Amniotic epithelial cell (primary cell): ENCODE results near the gene MON2.
A peak's percentile ranks its signal among the peaks of the same experiment; 100 is the strongest.
"Not testable (repeated sequence)": the region's sequence is repeated elsewhere in the genome, so short reads cannot be mapped to it uniquely, and the experiment has no call there.

ENCODE experiments used
- DNase-seq: peaks from one replicate; pipeline ENCODE4 v3.0.0-alpha.2; 2010; ENCODE audit warnings: low read depth

The MON2 gene

DNA sequence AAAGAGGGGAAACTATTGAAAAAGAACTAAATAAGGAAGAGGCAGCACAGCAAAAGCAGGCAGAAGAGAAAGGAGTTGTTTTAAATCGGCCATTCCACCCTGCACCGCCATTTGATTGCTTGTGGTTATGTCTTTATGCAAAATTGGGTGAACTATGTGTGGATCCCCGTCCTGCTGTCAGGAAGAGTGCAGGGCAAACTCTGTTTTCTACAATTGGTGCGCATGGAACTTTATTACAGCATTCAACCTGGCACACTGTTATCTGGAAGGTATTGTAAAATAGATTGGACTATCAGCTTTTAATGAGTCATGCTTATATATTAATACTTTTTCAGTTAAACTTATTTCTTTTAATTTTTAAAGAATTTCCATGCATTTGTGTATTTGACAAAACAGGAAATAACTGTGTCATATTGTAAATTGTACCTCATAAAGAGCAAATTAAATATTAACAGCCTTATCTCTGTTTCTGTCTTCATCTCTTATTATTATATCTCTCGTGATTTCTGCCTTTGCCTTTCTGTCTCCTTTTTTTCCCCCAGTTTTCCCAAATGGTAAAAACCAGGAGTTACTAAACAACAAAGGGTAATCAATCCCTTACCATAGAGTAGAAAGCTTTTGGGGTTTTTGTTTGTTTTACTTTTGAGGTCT, 86.4 kb downstream of the MON2 start:
- no peak for DNase-seq

DNA sequence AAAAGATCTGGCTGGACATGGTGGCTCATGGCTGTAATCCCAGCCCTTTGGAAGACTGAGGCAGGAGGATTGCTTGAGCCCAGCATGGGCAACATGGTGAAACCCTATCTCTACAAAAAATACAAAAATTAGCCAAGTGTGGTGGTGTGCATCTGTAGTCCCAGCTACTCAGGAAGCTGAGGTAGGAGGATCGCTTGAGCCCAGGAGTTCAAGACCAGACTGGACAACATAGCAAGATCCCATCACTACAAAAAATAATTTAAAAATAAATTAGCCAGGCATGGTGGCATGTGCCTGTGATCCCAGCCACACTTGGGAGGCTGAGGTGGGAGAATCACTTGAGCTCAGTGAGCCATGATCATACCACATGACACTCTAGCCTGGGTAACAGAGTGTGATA, 92.7 kb downstream of the MON2 start:
- not testable (repeated sequence) for DNase-seq

DNA sequence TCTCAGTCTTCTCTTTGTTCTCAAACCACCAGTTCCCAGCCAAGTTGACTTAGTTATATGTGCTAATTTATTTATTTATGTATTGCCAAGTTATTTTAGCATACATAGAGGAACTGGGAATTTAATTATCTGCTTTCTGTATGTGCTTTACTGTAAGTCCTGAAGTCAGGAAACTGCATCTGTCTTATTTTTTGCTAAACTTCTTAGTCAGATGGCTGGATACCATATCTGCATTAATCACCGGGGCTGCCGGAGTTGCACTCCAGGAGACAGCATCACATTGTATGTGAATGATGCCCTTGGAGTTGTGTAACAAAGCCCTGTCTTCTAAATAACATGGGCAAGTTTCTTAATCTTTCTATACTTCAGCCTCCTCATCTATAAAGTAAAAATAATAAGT, 96.2 kb downstream of the MON2 start:
- DNase-seq, result peak; percentile 92

- no peak for DNase-seq
Measured at GRCh38 chr12:62575036-62575435, 108.4 kb downstream of the MON2 start.

DNA sequence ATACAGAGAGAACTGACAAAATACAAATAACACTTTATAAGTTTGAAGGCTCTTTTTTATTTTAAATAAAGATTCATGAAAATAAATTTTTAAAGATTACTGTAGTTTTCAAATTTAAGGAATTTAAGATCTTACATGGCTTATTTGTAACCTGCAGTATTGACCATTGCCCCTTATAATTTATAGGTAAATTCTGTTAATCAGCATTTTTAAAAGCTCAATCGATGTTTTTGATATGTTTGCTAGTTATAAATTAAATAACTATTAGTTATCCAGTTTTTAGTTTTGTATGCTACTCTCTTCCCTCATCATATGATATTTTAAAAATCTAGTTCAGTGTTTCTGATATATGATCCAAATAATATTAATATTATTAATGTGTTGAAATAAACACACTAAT, 109.9 kb downstream of the MON2 start:
- DNase-seq, result no peak

DNA sequence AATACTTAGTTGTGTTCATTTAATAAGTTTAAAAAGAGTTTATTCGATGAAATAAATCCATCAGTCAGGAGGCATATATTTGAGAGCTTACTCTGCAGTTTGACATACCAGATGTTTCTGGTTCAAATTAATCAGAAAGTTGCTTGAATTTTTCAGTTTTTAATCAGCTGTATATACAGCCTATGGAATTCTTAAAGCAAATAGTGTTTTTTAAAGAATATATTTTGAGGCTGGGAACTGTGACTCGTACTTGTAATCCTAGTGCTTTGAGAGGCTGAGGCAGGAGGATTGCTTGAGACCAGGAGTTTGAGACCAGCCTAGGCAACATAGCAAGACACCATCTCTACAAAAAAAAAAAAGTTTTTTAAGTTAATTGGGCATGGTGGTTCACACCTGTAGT, 112.1 kb downstream of the MON2 start:
- DNase-seq, result no peak

- peak; percentile 62 for DNase-seq
Measured at GRCh38 chr12:62581288-62582064, 114.8 kb downstream of the MON2 start.

GRCh38 chr12:62582065-62582366, 115.4 kb downstream of the MON2 start:
- no peak for DNase-seq

- no peak for DNase-seq
Measured at GRCh38 chr12:62584619-62585018, 118.0 kb downstream of the MON2 start.

- no peak for DNase-seq
Measured at GRCh38 chr12:62586850-62587249, 120.2 kb downstream of the MON2 start.

- DNase-seq, result peak; percentile 34
Measured at GRCh38 chr12:62588916-62589315, 122.3 kb downstream of the MON2 start.

DNA sequence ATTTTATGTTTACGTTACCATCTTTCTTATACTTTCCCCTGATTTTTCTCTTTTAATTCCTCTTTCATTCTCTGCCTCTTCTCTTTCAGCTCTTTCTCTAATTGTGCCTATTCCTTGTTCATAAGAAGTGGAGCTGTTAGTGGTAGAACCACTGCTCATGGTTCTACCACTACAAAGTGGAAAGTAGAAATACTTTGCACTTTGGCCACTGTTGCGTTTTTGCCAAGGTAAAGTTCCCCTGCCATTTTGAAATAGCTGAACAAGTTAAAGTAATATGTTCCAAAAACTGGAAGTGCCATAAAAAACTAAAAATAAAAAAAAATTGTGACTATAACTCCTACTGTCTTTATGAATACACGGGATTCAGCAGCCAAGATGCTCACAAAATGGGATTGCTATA, 130.6 kb downstream of the MON2 start:
- DNase-seq, result no peak

DNA sequence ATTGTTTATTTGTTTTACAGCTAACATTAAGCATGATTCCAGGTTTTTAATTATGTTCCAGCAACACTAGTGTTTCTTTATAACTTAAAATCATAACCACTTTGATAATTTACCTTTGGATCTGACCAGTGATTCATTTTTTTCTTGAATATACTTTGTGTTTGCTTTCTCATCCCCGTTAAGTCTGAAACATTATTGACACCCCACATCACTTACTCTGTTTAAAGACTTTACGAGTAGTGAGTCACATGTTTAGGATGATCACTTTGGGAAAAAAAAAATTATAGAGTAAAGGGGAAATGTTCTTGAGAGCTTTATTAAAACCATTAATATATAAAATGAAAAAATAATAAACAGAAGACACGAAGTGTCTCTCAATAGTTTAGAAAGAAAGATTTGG, 132.2 kb downstream of the MON2 start:
- DNase-seq, result no peak

DNA sequence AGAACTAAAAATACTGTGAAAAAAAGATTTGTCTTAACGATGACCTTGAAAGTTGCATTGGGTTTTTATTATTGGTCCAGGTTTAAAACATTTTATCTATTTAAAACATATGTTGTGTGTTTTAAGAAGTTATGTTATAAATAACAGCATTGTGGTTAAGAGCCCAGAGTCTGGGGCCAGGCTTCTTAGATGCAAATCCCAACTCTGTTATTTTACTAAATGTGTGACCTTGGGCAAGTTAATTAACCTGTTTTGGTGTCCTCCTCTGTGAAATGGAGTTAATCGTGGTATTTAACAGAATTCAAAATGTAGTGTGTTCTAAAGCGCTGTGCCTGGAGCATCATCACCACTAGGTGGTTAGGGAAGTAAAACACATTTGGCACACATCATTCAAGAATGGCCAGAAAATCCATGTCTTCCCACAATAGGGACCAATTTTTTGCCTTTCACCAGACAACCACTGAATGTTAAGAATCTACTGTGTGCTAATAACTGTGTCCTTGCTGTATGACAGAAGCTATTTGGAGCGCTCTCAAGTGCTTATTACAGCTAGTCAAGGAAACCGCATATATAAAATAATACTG, 133.3 kb downstream of the MON2 start:
- no peak for DNase-seq

GRCh38 chr12:62601765-62602164, 135.1 kb downstream of the MON2 start:
- DNase-seq, result no peak

- DNase-seq, result peak; percentile 86
Measured at GRCh38 chr12:62602255-62603060, 135.8 kb downstream of the MON2 start.

DNA sequence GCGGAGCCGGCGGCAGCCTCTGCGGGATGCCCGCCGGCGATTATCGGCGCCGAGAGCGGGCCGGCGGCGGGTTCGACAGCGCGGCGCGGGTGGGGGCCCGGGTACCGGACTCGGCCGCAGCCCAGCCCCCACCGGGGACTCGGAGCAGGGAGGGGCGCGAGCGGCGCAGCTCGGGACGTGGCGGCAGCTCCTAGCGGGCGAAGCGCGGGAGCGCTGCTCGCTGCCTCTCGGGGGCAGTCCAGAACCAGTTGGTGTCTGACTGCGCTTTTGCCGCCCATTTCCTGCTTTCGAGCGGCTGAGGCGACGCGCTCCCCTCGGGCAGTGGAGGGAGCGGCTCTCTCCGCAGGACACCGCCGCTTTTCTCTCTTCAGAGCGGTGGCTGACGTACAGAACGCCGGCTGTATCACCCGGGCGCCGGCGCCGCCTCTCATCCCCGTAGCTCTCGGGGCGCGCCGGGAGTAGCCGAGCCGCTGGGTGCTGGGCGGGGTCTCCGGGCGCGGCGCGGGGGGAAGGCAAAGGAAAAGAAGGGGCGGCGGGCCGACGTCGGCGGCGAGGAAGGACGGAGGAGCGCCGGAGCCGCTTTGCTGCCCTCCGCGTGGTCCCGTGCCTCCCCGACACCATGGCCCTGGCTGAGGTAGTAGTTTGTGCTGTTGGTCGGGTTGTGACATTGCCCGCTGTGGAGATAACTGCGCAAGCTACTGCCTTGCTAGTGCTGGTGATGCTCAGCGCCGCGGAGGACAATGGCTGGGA, 136.6 kb downstream of the MON2 start:
- peak; percentile 83 for DNase-seq

DNA sequence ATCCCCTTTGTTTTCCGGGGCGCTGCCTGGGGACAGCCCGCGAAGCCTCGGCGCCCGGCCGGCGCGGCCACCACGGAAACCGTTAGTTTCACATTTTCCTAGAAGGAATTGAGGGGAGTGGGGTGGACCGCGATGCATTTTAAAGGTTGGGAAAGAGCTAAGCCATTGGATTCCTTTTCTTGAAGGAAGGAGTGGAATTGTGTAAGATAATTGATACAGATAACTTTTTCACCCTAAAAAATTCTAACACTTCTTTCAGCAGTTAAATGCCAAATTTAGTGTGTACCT, 137.1 kb downstream of the MON2 start:
- DNase-seq, result no peak

- DNase-seq, result no peak
Measured at GRCh38 chr12:62604373-62604772, 137.7 kb downstream of the MON2 start.

GRCh38 chr12:62604871-62605270, 138.2 kb downstream of the MON2 start:
- peak; percentile 62 for DNase-seq

DNA sequence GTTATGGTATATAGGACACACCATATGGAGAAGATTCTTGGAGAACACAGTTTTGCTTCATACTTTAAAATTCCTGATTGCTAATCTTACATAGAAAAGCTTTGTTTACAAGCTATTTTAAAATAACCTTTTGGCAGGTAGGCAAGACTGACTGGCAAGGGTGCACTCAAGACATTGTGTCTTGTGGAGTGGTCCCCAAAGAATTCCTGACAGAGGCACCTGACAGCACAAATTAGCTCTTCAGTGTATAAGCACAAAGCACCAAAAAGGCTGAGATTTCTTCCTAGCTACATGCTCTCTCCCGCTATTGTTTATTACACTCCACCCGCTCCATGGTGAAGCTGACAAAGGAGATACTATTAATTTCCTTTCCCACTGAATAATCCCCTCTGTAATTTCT, 139.4 kb downstream of the MON2 start:
- no peak for DNase-seq

DNA sequence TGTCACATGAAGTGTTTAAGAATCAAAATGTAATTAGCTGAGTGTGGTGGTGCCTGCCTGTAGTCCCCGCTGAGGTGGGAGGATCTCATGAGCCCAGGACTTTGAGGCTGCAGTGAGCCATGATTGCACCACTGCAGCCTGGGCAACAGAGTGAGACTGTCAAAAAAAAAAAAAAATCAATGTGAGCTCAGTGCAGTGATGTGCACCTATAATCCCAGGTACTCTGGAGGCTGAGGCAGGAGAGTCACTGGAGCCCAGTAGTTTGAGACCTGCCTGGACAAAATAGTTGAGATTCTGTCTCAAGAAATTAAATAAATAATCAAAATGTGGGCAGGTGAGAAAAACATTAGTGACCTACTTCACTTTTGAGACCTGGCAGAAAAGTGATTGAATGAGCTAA, 140.0 kb downstream of the MON2 start:
- no peak for DNase-seq
